ENCODE data around the gene EXD3.
A peak's percentile ranks its signal among the peaks of the same experiment; 100 is the strongest.

EXD3 gene

GRCh38 chr9:137270929-137271695 lies 151.8 kb downstream of the EXD3 start:
- Histone ChIP-seq H2AFZ (ENCODE audit: low read depth) (no peak overlapping the region), H3K79me2 (ENCODE audit: insufficient read depth, low read depth) (no peaks in the 10 kb centered on the region), H3K27me3 (ENCODE audit: insufficient read depth, low read depth) (no peaks in the 10 kb centered on the region), H4K20me1 (ENCODE audit: insufficient read depth) (no peaks in the 10 kb centered on the region), H3K4me2 (peak overlapping the region; percentile 64), H3K9ac (no peak overlapping the region), H3K36me3 (ENCODE audit: insufficient read depth) (no peaks in the 10 kb centered on the region), H3K4me3 (IDR thresholded peaks at IDR 0.05; ENCODE audit: insufficient read depth, low read depth, low read length) (no peak overlapping the region), H3K4me1 (ENCODE audit: low read depth, poor library complexity, severe bottlenecking) (peaks cover 26% of the 10 kb centered on the region), H3K27ac (peak overlapping the region; percentile 74)
- TF ChIP-seq, protein P1, sequence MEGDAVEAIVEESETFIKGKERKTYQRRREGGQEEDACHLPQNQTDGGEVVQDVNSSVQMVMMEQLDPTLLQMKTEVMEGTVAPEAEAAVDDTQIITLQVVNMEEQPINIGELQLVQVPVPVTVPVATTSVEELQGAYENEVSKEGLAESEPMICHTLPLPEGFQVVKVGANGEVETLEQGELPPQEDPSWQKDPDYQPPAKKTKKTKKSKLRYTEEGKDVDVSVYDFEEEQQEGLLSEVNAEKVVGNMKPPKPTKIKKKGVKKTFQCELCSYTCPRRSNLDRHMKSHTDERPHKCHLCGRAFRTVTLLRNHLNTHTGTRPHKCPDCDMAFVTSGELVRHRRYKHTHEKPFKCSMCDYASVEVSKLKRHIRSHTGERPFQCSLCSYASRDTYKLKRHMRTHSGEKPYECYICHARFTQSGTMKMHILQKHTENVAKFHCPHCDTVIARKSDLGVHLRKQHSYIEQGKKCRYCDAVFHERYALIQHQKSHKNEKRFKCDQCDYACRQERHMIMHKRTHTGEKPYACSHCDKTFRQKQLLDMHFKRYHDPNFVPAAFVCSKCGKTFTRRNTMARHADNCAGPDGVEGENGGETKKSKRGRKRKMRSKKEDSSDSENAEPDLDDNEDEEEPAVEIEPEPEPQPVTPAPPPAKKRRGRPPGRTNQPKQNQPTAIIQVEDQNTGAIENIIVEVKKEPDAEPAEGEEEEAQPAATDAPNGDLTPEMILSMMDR (conservative IDR thresholded peaks at IDR 0.05; ENCODE audit: low read depth, low read length), result no peak

- Histone ChIP-seq H4K20me1 (ENCODE audit: insufficient read depth) (no peaks in the 10 kb centered on the region), H3K79me2 (ENCODE audit: insufficient read depth, low read depth) (no peaks in the 10 kb centered on the region), H2AFZ (ENCODE audit: low read depth) (no peak overlapping the region), H3K27me3 (ENCODE audit: insufficient read depth, low read depth) (no peaks in the 10 kb centered on the region), H3K4me1 (ENCODE audit: low read depth, poor library complexity, severe bottlenecking) (peaks cover 26% of the 10 kb centered on the region), H3K4me3 (IDR thresholded peaks at IDR 0.05; ENCODE audit: insufficient read depth, low read depth, low read length) (no peak overlapping the region), H3K4me2 (no peak overlapping the region), H3K36me3 (ENCODE audit: insufficient read depth) (no peaks in the 10 kb centered on the region), H3K9ac (no peak overlapping the region), H3K27ac (no peak overlapping the region)
- TF ChIP-seq, protein P1 (conservative IDR thresholded peaks at IDR 0.05; ENCODE audit: low read depth, low read length), result no peak
These were observed 153.7 kb downstream of the EXD3 start for GRCh38 chr9:137269231-137269772.

GRCh38 chr9:137268538-137269201 lies 154.3 kb downstream of the EXD3 start:
- no peaks in the 10 kb centered on the region for H3K27me3 ChIP-seq (ENCODE audit: insufficient read depth, low read depth)
- no peak overlapping the region for H3K4me3 ChIP-seq (IDR thresholded peaks at IDR 0.05; ENCODE audit: insufficient read depth, low read depth, low read length)
- H3K36me3 ChIP-seq (ENCODE audit: insufficient read depth), result no peaks in the 10 kb centered on the region
- H3K27ac ChIP-seq, result no peak overlapping the region
- H4K20me1 ChIP-seq (ENCODE audit: insufficient read depth), result no peaks in the 10 kb centered on the region
- H3K4me2 ChIP-seq, result no peak overlapping the region
- no peaks in the 10 kb centered on the region for H3K79me2 ChIP-seq (ENCODE audit: insufficient read depth, low read depth)
- peaks cover 26% of the 10 kb centered on the region for H3K4me1 ChIP-seq (ENCODE audit: low read depth, poor library complexity, severe bottlenecking)
- no peak overlapping the region for H3K9ac ChIP-seq
- H2AFZ ChIP-seq (ENCODE audit: low read depth), result no peak overlapping the region
- TF ChIP-seq, protein P1 (conservative IDR thresholded peaks at IDR 0.05; ENCODE audit: low read depth, low read length), result no peak

DNA sequence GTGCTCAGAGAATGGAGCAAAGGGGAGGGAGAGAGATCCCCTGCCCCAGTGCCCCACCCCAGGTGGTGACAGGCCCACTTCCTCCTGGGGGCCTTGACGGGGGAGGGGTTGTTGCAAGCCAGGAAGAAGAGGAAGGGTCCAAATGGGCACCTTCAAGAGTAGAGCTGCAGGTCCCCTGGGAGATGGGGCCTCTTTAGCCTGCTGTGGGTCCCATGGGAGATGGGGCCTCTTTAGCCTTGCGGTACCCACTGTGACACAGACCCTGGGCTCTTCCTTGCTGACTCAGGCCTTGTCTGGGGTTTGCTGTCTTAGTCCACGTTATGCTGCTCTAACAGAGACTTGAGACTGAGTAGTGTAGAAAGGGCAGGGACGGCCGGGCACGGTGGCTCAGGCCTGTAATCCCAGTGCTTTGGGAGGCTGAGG lies 155.0 kb downstream of the EXD3 start:
- Histone ChIP-seq H3K27ac (no peak overlapping the region), H3K4me1 (ENCODE audit: low read depth, poor library complexity, severe bottlenecking) (peaks cover 26% of the 10 kb centered on the region), H3K4me2 (no peak overlapping the region), H4K20me1 (ENCODE audit: insufficient read depth) (no peaks in the 10 kb centered on the region), H2AFZ (ENCODE audit: low read depth) (no peak overlapping the region), H3K36me3 (ENCODE audit: insufficient read depth) (no peaks in the 10 kb centered on the region), H3K9ac (no peak overlapping the region), H3K4me3 (IDR thresholded peaks at IDR 0.05; ENCODE audit: insufficient read depth, low read depth, low read length) (no peak overlapping the region), H3K79me2 (ENCODE audit: insufficient read depth, low read depth) (no peaks in the 10 kb centered on the region), H3K27me3 (ENCODE audit: insufficient read depth, low read depth) (no peaks in the 10 kb centered on the region)
- TF ChIP-seq, protein P1 (conservative IDR thresholded peaks at IDR 0.05; ENCODE audit: low read depth, low read length), result no peak
